Colonic mucosa (tissue), 4 donors: ENCODE measurements around the gene KIF22. TPM values are rescaled to one million over a fixed set of nuclear protein-coding genes. Genes with fewer than 3 reads are reported as not detected.
A peak's percentile ranks its signal among the peaks of the same experiment; 100 is the strongest.
"Not testable (repeated sequence)": the region's sequence is repeated elsewhere in the genome, so short reads cannot be mapped to it uniquely, and the experiment has no call there.

ENCODE experiments used
- DNase-seq: peaks from one replicate; pipeline ENCODE4 v3.0.0-alpha.2; 2020
- H3K27ac ChIP-seq: fragments of 200-600 bp; one replicate; pipeline ENCODE4 v1.8.0; 2021
- H3K27me3 ChIP-seq: fragments of 200-600 bp; one replicate; pipeline ENCODE4 v1.8.0; 2021
- H3K36me3 ChIP-seq: fragments of 200-600 bp; one replicate; pipeline ENCODE4 v1.8.0; 2021
- H3K4me1 ChIP-seq: fragments of 200-600 bp; one replicate; pipeline ENCODE4 v1.8.0; 2021; ENCODE audit warnings: mild to moderate bottlenecking
- H3K4me3 ChIP-seq: fragments of 200-600 bp; one replicate; pipeline ENCODE4 v1.8.0; 2021
- H3K9ac ChIP-seq, 2 donors: one replicate each; pipeline ENCODE4 v1.7.0; 2013; ENCODE audit warnings: control low read depth in 2 of 2, low read depth in 2 of 2, low read length in 2 of 2
- H3K9me3 ChIP-seq: fragments of 200-600 bp; one replicate; pipeline ENCODE4 v1.8.0; 2021
- intact Hi-C: fragments of 100-400 bp; cut with DNase I; formaldehyde crosslinking; loops from one replicate; pipeline ENCODE4 v1.14.1; 2022
- total RNA-seq, 2 donors: library from RNA; stranded (reverse); fragmentation: NEBNext Ultra II Directional in 1 of 2; extraction: Animal tissue kit (Norgen Biotek cat#: 25700) in 1 of 2; gene quantifications; one replicate each; pipeline ENCODE4 v1.2.1, GENCODE V29; 2021
- TF ChIP-seq, protein P1 (sequence below): fragments of 200-600 bp; IDR thresholded peaks from one replicate; pipeline ENCODE4 v1.8.0; 2022; ENCODE audit warnings: antibody characterized with exemption, mild to moderate bottlenecking
- donor health status: healthy.
- donor health status: DM: no; HTN: no; CAD: no.
- donor health status: DM: no; HTN: no; CAD: no.

Gene KIF22
- total RNA-seq, 2 donors from 2014 or later = 60.7 to 150 TPM

DNA sequence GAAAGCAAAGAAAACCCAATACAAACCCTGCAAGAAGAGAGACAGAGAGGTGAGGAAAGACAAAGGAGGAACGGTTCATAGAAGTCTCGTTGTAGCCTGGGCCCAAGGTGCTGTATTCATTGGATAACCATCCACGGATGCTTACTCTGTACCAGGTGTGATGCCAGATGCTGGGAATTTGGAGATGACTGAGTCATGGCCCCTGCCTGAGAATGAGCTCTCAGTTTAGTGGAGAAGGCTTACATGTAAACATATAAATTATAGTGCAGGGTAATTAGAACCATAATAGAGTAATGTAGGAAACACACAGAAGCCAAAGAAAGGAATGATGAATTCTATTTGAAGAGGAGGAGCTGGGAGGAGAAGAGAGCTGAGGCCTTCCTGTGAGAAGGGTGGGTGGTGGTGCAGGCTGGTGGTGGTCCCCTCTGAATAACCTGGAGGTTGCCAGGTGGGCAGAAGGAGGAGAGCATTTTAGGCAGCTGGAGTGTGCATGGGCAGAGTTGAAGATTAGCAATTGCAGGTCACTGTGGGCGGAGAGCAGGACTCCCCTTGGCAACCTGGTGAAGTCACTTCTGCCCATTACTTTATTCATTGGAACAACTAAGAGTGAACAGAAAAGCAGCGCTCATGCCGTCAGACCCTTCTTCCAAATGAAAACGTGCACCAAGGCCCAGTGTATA, 20.2 kb upstream of the KIF22 start:
- no peak for DNase-seq
- Histone ChIP-seq H3K9ac (peak overlapping the region in 1 of 2 donors; percentile 19), H3K27me3 (no peaks in the 10 kb centered on the region), H3K9me3 (no peaks in the 10 kb centered on the region), H3K27ac (no peak overlapping the region), H3K4me3 (no peak overlapping the region), H3K36me3 (no peaks in the 10 kb centered on the region), H3K4me1 (no peaks in the 10 kb centered on the region)
- TF ChIP-seq, protein P1, sequence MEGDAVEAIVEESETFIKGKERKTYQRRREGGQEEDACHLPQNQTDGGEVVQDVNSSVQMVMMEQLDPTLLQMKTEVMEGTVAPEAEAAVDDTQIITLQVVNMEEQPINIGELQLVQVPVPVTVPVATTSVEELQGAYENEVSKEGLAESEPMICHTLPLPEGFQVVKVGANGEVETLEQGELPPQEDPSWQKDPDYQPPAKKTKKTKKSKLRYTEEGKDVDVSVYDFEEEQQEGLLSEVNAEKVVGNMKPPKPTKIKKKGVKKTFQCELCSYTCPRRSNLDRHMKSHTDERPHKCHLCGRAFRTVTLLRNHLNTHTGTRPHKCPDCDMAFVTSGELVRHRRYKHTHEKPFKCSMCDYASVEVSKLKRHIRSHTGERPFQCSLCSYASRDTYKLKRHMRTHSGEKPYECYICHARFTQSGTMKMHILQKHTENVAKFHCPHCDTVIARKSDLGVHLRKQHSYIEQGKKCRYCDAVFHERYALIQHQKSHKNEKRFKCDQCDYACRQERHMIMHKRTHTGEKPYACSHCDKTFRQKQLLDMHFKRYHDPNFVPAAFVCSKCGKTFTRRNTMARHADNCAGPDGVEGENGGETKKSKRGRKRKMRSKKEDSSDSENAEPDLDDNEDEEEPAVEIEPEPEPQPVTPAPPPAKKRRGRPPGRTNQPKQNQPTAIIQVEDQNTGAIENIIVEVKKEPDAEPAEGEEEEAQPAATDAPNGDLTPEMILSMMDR = no peak
- intact Hi-C loops = no loop called here

- H3K27me3 ChIP-seq, H3K9ac ChIP-seq, intact Hi-C loops, H3K9me3 ChIP-seq, H3K27ac ChIP-seq, H3K36me3 ChIP-seq, DNase-seq, H3K4me1 ChIP-seq, H3K4me3 ChIP-seq: not testable (repeated sequence)
These were observed 18.2 kb upstream of the KIF22 start for GRCh38 chr16:29772330-29772729.

DNA sequence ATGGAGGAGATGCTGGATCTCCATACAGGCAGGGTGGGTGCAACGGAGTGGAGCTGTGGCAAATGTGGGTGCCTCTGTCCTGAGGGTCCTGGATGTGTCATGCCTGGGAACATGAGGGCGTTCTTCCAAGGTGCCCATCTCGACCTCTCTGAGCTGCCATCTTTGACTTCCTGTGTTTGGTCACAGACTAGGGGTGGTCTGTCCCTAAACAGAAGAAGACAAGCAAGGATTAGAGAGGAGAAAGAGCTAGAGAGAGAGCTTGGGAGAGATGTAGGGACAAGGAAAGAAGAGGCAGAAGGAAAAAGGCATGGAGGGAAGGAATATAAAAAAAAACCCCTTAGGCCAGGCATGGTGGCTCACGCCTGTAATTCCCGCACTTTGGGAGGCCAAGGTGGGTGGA, 15.8 kb upstream of the KIF22 start:
- H3K36me3 ChIP-seq = no peaks in the 10 kb centered on the region
- no peaks in the 10 kb centered on the region for H3K27me3 ChIP-seq
- DNase-seq = no peak
- no peaks in the 10 kb centered on the region for H3K4me1 ChIP-seq
- TF ChIP-seq, protein P1 = no peak
- H3K9me3 ChIP-seq = no peaks in the 10 kb centered on the region
- no peak overlapping the region for H3K4me3 ChIP-seq
- intact Hi-C loops = no loop called here
- no peak overlapping the region for H3K9ac ChIP-seq
- no peak overlapping the region for H3K27ac ChIP-seq

DNA sequence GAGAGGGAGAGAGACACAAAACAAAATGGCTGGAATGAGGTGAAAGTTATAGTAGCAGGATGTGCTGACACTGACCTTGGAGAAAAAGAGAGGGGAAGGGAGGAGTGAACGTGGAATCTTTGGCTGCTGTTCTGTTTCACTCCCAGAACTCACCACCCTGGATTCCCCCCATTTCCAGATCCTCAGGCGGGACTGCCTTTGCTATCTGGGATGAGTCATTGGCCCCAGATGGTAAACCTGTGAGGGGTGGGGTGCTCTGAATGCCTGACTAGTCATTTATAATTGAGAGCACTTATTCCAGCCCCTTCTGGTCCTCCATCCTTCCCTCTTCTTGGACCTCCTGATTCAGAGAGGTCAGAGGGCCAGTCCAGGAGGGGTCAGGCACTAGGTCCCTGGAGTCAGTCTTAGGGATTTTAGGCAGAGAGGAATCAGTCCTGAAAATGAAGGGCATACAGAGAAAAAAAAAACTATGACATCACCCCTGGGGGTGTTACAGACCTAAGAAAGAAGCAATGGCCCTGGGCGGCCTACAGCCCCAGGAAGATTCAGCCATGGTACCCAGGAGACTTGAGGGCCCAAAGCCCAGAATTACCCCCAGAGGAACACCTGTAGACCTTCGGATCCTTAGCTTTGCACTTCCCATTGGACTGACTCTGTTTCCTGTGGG, 14.7 kb upstream of the KIF22 start:
- no peaks in the 10 kb centered on the region for H3K36me3 ChIP-seq
- DNase-seq = no peak
- no peaks in the 10 kb centered on the region for H3K27me3 ChIP-seq
- H3K4me3 ChIP-seq = no peak overlapping the region
- H3K4me1 ChIP-seq = no peaks in the 10 kb centered on the region
- intact Hi-C loops = no loop called here
- H3K9me3 ChIP-seq = no peaks in the 10 kb centered on the region
- no peak overlapping the region for H3K27ac ChIP-seq
- H3K9ac ChIP-seq = no peak overlapping the region
- TF ChIP-seq, protein P1 = no peak

DNA sequence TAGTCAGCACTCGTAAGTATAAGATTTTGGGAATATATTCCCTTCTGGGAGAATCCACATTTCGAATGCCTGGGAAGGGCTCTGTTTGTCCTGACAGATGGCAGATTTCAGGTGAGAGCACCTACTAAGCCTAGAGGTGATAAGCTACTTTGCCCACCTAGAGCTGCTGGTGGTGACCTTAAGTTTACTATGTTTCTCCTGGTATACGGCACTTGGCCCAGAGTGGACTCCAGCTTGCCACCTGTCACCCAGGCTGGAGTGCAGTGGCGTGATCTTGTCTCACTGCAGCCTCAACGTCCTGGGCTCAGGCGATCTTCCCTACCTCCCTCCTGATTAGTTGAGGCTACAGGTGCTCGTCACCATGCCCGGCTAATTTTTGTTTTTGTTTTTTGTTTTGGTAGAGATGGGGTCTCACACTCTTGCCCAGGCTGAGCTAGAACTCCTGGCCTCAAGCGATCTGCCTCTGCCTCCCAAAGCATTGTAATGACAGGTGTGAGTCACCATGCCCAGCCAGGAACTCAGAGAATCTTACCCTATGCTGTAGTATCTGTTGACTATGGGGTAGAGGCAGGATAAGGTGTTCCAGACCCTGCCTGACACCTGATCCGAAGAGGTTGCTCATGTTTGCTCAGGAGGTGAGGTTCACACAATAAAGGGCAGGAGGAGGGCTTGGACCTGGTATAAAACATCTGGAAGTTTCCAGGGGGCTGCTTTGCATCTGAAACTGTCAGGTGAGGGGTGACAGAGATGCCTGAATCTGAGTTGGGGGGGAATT, 12.8 kb upstream of the KIF22 start, which contains the start of gene ZG16:
Gene ZG16, plus strand, starts transcription at position 681 of the 775 bp plus-strand sequence. CDS start 1,011 bp downstream, outside the sequence.
- H3K4me1 ChIP-seq = no peaks in the 10 kb centered on the region
- H3K27me3 ChIP-seq = no peaks in the 10 kb centered on the region
- intact Hi-C loops = no loop called here
- no peaks in the 10 kb centered on the region for H3K9me3 ChIP-seq
- no peak within 1 kb of the TSS for H3K4me3 ChIP-seq
- no peaks in the 10 kb centered on the region for H3K36me3 ChIP-seq
- TF ChIP-seq, protein P1 = no peak
- peak within 1 kb of the TSS; percentile 33 for H3K27ac ChIP-seq
- DNase-seq = no peak
- no peak within 1 kb of the TSS for H3K9ac ChIP-seq
